SK-N-SH (cell line): ENCODE results near the gene MOCOS. TPM values are rescaled to one million over a fixed set of nuclear protein-coding genes. Genes with fewer than 3 reads are reported as not detected.

Experiments used
- CTCF ChIA-PET: fragments of 300-600, 350-600 bp; formaldehyde crosslinking; extraction: SDS; loops from one replicate; lab custom pipeline; 2021; lab: Yijun Ruan, JAX
- POLR2A ChIA-PET: fragments of 350-600 bp; sonication (Branson Sonifier 250); formaldehyde crosslinking; extraction: SDS; loops from one replicate; lab custom pipeline; 2020; ENCODE audit warnings: antibody characterized with exemption, inconsistent platforms; lab: Yijun Ruan, JAX
- DNase-seq: peaks from one replicate; pipeline ENCODE4 v3.0.0; 2012
- H2AFZ ChIP-seq: fragments of 200-600 bp; sonication (generic); 2 replicates; pipeline ENCODE4 v1.8.1; 2016; ENCODE audit warnings: antibody characterized with exemption, mild to moderate bottlenecking, low read depth
- H3F3A ChIP-seq: fragments of 200-600 bp; sonication (generic); replicated peaks from 2 replicates; pipeline ENCODE3; 2016; ENCODE audit warnings: antibody characterized with exemption, mild to moderate bottlenecking; ENCODE audit not compliant: insufficient read depth
- H3K27ac ChIP-seq, 2 experiments: fragments of 200-500 bp in 1 of 2; fragments of 200-600 bp in 1 of 2; sonication (Bioruptor generic) in 1 of 2; sonication (generic), shearing (Covaris generic) in 1 of 2; 2 replicates each; pipeline versions ENCODE4 v1.5.1 to v1.6.1; 2014 to 2016; ENCODE audit warnings: low read depth in 2 of 2, inconsistent platforms in 1 of 2, low read length in 1 of 2, mild to moderate bottlenecking in 1 of 2, mixed read lengths in 1 of 2
- H3K27me3 ChIP-seq: fragments of 200-600 bp; sonication (generic), shearing (Covaris generic); 2 replicates; pipeline ENCODE4 v1.6.1; 2016; ENCODE audit warnings: mixed run types; ENCODE audit not compliant: insufficient read depth
- H3K36me3 ChIP-seq, 2 experiments: fragments of 200-500 bp in 1 of 2; fragments of 200-600 bp in 1 of 2; sonication (Bioruptor generic) in 1 of 2; sonication (generic) in 1 of 2; replicated peaks in 1 of 2; 2 replicates each; pipeline versions ENCODE3 to v1.5.1; 2014 to 2016; ENCODE audit warnings: low read length in 1 of 2, mild to moderate bottlenecking in 1 of 2; ENCODE audit not compliant: insufficient read depth in 2 of 2, control insufficient read depth in 1 of 2
- H3K4me1 ChIP-seq, 2 experiments: fragments of 200-500 bp in 1 of 2; fragments of 200-600 bp in 1 of 2; sonication (Bioruptor generic) in 1 of 2; sonication (generic), shearing (Covaris generic) in 1 of 2; 2 replicates each; pipeline versions ENCODE4 v1.5.1 to v1.6.1; 2014 to 2016; ENCODE audit warnings: low read depth in 1 of 2, low read length in 1 of 2, mixed run types in 1 of 2; ENCODE audit not compliant: insufficient read depth in 2 of 2, control insufficient read depth in 1 of 2
- H3K4me2 ChIP-seq: fragments of 200-600 bp; sonication (generic), shearing (Covaris generic); 2 replicates; pipeline ENCODE4 v1.6.1; 2017; ENCODE audit warnings: mixed run types
- H3K4me3 ChIP-seq, 2 experiments: fragments of 200-500 bp in 1 of 2; fragments of 200-600 bp in 1 of 2; sonication (Bioruptor generic) in 1 of 2; sonication (generic), shearing (Covaris generic) in 1 of 2; 2 replicates each; pipeline versions ENCODE4 v1.5.1 to v1.8.1; 2014 to 2016; ENCODE audit warnings: low read depth in 2 of 2, inconsistent platforms in 1 of 2, low read length in 1 of 2, mild to moderate bottlenecking in 1 of 2, mixed read lengths in 1 of 2, moderate library complexity in 1 of 2
- H3K79me2 ChIP-seq: fragments of 200-600 bp; sonication (generic); 2 replicates; pipeline ENCODE4 v1.8.1; 2017; ENCODE audit warnings: mild to moderate bottlenecking; ENCODE audit not compliant: insufficient read depth
- H3K9ac ChIP-seq: fragments of 200-600 bp; sonication (generic); 2 replicates; pipeline ENCODE4 v1.6.1; 2017; ENCODE audit warnings: mixed run types
- H3K9me2 ChIP-seq: fragments of 200-600 bp; sonication (generic); 2 replicates; pipeline ENCODE4 v1.6.1; 2017; ENCODE audit warnings: mixed run types
- H3K9me3 ChIP-seq: fragments of 200-600 bp; sonication (generic); 2 replicates; pipeline ENCODE4 v1.6.1; 2017; ENCODE audit warnings: mixed run types, mild to moderate bottlenecking, moderate library complexity
- H4K20me1 ChIP-seq: fragments of 200-600 bp; sonication (generic); 2 replicates; pipeline ENCODE4 v1.6.1; 2017; ENCODE audit warnings: mild to moderate bottlenecking, mixed run types; ENCODE audit not compliant: insufficient read depth
- CTCF ChIP-seq: fragments of 200-600 bp; sonication (generic); IDR thresholded peaks from 2 replicates; pipeline ENCODE4 v1.6.1; 2017; ENCODE audit warnings: antibody characterized with exemption, mild to moderate bottlenecking, moderate library complexity
- EZH2phosphoT487 ChIP-seq: fragments of 200-600 bp; sonication (generic); IDR thresholded peaks from 2 replicates; pipeline ENCODE4 v1.6.1; 2017; ENCODE audit warnings: low read depth, mixed run types, mild to moderate bottlenecking, antibody characterized with exemption, moderate library complexity, borderline replicate concordance
- GATA2 ChIP-seq: sonication (generic); formaldehyde crosslinking; IDR thresholded peaks from 2 replicates; pipeline ENCODE4 v1.5.0; 2020; ENCODE audit warnings: mild to moderate bottlenecking, missing genetic modification reagents
- MXI1 ChIP-seq: IDR thresholded peaks from 2 replicates; pipeline ENCODE4 v1.6.1; 2012; ENCODE audit warnings: mild to moderate bottlenecking, low read depth, low read length, improper control_type of control experiment
- REST ChIP-seq: IDR thresholded peaks from 2 replicates; pipeline ENCODE4 v1.6.1; 2012; ENCODE audit warnings: mild to moderate bottlenecking, low read depth, low read length, moderate library complexity
- USF2 ChIP-seq: fragments of 150-350 bp; IDR thresholded peaks from 2 replicates; pipeline ENCODE4 v1.6.1; 2017; ENCODE audit warnings: antibody characterized with exemption, low read length, low read depth, borderline replicate concordance
- WGBS: methylation state at CpG from one replicate; pipeline ENCODE4 v1.1.6; 2017; ENCODE audit warnings: low lambda C conversion rate; 5-methylcytosine and 5-hydroxymethylcytosine counted together
- polyA plus RNA-seq, 3 experiments: library from polyadenylated mRNA; depleted of rRNA; stranded (reverse); fragments of >200 nt; gene quantifications; 2 replicates each; pipeline ENCODE4 v1.2.3, GENCODE V29; 2012

The MOCOS gene
- polyA plus RNA-seq, 1 of the 3 experiments (the other 2 are of a cell fraction) = 1.2 TPM

- TF ChIP-seq REST = no peak
- TF ChIP-seq MXI1 = no peak
- TF ChIP-seq USF2 = no peak
- no peak for TF ChIP-seq EZH2phosphoT487
- no peak for TF ChIP-seq CTCF
Measured at GRCh38 chr18:36303211-36303844, 116.0 kb downstream of the MOCOS start (continued).

GRCh38 chr18:36304723-36305122, 117.4 kb downstream of the MOCOS start:
- POLR2A ChIA-PET = no interaction called here
- TF ChIP-seq GATA2 (CRISPR knock-in tag) = no peak
- TF ChIP-seq, all 33 proteins: peak for 0
- CTCF ChIA-PET = interaction anchor here (0.5 kb wide), 1 partner anchor 449 kb away, joined by 3 read pairs; no protein-coding TSS in a partner anchor
- Histone ChIP-seq H2AFZ (no peak overlapping the region), H3K4me2 (no peak overlapping the region), H3K9me3 (no peaks in the 10 kb centered on the region), H3K79me2 (0 out of 2 replicates have a peak, but pooled peaks cover 1% of the 10 kb centered on the region), H3F3A (peaks cover 5% of the 10 kb centered on the region), H4K20me1 (no peaks in the 10 kb centered on the region), H3K4me1 (peaks cover under 1 to 32% of the 10 kb centered on the region in 2 experiments; a peak in 3 of 4 replicates), H3K9me2 (no peaks in the 10 kb centered on the region), H3K27ac (no peak overlapping the region), H3K36me3 (no peaks in the 10 kb centered on the region), H3K27me3 (peaks cover 5% of the 10 kb centered on the region; the same call in 1 of the 2 replicates), H3K4me3 (no peak overlapping the region), H3K9ac (no peak overlapping the region)
- DNase-seq = no peak
- 85% methylated on average over 3 of the region's 3 CpGs for WGBS
